ENCODE results near the gene ZNF429. TPM values are rescaled to one million over a fixed set of nuclear protein-coding genes. Genes with fewer than 3 reads are reported as not detected.

ZNF429 gene
- total RNA-seq (ENCODE audit: low replicate concordance), result 3.3 and 4.9 TPM in 2 replicates

DNA sequence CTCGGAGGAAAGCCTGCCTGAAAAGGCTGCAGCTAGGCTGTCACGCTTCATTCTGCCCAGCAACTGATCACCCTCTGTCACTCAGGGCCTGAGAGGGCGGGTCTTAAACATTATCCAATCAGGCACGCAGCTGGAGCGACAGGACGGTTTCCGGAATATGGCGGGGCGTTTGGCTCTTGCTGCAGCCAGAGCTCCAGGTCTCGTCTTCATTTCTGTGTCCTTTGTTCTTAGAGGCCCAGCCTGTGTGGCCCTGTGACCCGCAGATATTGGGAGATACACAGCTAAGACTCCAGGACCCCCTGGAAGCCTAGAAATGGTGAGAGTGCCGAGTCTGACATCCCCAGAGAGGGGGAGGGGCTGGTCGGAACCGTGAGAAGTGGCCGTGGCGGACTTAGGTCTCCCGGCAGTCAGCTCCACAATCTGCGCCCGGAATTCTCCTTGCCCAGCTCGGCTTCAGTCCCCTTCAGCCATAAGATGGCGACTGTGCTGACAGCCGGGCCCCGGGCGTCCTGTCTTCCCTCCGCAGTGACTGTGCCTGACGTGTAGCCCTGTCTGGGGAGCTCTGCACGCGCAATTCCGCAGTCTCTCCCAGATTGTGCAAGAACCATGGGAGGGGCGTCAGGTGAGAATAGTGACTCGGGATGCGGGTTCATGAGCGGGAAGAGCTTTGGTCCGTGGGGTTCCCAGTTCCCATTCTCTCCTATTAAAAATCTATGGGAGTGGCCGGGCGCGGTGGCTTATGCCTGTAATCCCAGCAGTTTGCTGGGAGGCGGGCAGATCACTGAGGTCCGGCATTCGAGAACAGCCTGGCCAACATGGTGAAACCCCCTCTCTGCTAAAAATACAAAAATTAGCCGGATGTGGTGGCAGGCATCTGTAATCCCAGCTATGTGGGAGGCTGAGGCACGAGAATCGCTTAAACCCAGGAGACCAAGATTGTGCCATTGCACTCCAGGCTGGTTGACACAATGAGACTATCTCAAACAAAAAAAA, at the start of gene ZNF429:
TSS of gene ZNF429 (plus strand) at position 144 of the 993 bp plus-strand sequence. CDS start at position 314, 170 bp downstream.

Other genes starting within 250 kb of the ZNF429 start
- gene ZNF708, start 176.2 kb upstream of the ZNF429 start, total RNA-seq (ENCODE audit: low replicate concordance), result 2.5 and 5.3 TPM in 2 replicates
- 1.1 and 4.1 TPM in 2 replicates for gene ZNF738, start 146.6 kb upstream of the ZNF429 start, total RNA-seq (ENCODE audit: low replicate concordance)
- gene ZNF493, start 108.5 kb upstream of the ZNF429 start, total RNA-seq (ENCODE audit: low replicate concordance), result 21.4 and 60.5 TPM in 2 replicates

Measured in smooth muscle cell of the coronary artery (primary cell).